CD1c-positive myeloid dendritic cell (primary cell): ENCODE data around the gene COL26A1.

Source experiments
- DNase-seq: peaks from one replicate; pipeline ENCODE4 v3.0.0-alpha.2; 2016; ENCODE audit errors: extremely low spot score

Gene COL26A1

DNA sequence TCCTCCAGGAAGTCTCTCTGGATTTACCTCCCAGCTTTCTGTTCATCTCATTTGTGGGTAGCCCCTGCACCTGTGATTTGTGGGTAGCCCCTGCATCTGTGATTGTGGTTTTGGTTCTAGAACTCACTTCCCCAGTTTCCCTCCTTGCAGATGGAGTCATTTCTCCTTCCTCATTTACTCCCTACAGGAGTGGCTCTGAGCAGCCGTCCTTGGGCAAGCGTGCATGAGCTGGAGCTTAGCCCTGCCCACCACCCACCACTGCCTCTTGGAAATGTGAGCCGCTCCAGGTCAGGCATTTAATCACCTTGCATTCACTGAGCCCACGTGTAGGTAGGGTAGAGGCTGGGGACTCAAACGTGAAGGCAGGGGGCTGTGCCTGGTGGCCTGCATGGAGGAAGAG lies 8.2 kb downstream of the COL26A1 start:
- DNase-seq, result no peak

GRCh38 chr7:101373812-101374614 lies 11.3 kb downstream of the COL26A1 start:
- no peak for DNase-seq

DNA sequence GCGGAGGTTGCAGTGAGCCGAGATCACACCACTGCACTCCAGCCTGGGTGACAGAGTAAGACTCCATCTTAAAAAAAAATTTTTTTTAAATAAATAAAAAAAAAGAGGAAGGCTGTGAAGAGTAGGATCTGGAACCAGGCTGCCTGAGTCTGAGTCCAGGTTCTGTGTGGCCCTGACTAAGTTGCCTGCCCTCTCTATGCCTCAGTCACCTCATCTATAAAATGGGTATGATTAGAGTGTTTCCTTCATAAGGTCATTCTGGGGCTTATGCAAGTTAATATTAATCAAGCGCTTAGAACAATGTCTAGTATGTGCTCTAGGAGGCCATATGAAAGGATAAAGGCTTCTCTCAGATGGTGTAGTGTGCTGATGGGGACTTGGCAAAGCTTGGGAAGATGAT lies 12.3 kb downstream of the COL26A1 start:
- DNase-seq, result no peak

- DNase-seq, result no peak
Observed at GRCh38 chr7:101376601-101377000, 13.9 kb downstream of the COL26A1 start.

DNA sequence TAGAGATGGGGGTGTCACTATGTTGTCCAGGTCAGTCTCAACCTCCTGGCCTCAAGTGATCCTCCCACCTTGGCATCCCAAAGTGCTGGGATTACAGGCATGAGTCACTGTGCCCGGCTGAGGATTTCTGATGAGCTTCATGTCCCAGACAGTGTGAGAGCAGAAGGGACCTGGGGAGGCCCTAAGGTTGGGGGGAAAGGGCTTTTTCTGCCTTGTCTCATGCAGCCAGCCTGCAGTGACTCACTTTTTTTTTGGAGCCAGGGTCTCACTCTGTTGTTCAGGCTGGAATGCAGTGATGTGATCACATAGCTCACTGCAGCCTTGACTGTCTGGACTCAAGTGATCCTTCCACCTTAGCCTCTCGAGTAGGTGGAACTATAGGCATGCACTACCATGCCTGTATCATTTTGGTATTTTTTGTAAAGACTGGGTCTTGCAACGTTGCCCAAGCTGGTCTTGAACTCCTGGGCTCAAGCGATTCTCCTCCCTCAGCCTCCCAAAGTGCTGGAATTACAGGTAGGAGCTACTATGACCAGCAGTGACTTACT lies 14.6 kb downstream of the COL26A1 start:
- no peak for DNase-seq

- no peak for DNase-seq
Observed at GRCh38 chr7:101378751-101379174, 16.1 kb downstream of the COL26A1 start.

DNA sequence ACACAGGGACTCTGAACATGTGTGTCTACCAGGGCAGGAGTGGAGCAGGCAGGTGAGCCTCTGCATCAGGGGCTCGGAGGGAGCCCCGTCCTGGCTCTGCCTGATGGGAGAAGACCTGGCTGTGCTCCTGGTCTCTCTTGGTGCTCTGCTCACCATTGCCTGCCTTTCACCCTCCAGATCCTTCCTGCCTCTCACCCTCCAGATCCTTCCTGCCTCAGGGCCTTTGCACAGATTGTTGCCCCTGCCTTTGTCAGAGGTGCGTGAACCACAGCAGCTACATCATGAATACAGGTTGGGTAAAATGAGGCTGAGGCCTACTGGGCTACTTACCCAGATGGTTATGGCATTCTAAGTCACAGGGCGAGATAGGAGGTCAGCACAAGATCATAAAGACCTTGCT lies 16.6 kb downstream of the COL26A1 start:
- no peak for DNase-seq

- no peak for DNase-seq
Observed at GRCh38 chr7:101381549-101382111, 19.0 kb downstream of the COL26A1 start.

DNA sequence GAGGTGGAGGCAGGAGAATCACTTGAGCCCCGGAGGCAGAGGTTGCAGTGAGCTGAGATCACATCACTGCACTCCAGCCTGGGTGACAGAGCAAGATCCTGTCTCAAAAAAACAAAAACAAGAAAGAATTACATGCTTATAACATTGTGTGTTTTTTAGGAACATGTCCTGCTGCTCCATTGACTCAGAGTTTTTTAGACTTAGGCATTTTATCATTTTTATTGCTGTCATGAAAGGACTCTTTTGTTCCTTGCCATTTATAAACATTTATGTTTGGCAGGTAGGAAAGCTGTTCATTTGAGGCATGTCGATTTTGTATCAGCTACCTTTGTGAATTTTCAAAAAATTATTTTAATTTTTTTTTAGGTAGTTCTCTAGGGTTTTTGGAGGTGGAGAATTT lies 20.3 kb downstream of the COL26A1 start:
- no peak for DNase-seq

- DNase-seq, result no peak
Observed at GRCh38 chr7:101386177-101386557, 23.5 kb downstream of the COL26A1 start.

- DNase-seq, result no peak
Observed at GRCh38 chr7:101386558-101387231, 24.0 kb downstream of the COL26A1 start.

GRCh38 chr7:101390901-101391301 lies 28.2 kb downstream of the COL26A1 start:
- no peak for DNase-seq

GRCh38 chr7:101391991-101392390 lies 29.3 kb downstream of the COL26A1 start:
- no peak for DNase-seq

GRCh38 chr7:101393865-101394264 lies 31.2 kb downstream of the COL26A1 start:
- DNase-seq, result no peak

DNA sequence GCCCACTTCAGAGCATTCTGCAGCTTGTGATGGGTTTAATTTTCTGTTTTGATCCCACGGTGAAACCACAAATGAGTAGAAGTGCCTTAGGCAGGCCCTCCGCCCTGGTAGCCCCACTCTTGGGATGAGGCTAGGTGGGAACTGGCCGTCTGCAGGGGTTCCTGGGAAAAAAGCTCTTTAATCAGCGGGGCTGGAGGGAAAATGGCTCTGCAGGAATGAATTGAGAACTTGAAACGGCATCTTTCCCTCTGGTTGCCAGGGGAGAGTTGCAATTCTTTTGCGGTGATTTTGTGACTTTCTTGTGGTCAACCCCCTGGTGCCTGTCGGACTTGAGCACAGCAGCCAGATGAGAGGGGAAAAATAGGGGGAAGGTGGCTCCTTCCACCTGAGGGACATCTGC lies 32.7 kb downstream of the COL26A1 start:
- DNase-seq, result no peak

DNA sequence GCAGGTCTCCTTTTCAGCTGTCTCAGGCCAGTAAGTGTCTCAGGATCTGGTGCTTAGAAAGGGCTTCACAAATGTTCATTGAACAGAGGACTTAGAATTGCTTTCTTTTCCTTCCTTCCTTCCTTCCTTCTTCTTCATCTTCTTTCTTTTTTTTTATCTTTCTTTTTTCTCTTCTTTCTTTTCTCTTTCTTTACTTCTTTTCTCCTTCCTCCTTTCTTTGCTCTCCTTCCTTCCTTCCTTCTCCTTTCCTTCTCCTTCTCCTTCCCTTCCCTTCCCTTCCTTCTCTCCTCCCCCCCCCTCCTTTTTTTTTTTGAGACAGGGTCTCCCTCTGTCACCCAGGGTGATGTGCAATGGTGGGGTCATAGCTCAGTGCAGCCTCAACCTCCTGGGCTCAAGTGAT lies 34.6 kb downstream of the COL26A1 start:
- no peak for DNase-seq

GRCh38 chr7:101397770-101398324 lies 35.2 kb downstream of the COL26A1 start:
- no peak for DNase-seq

GRCh38 chr7:101398396-101399289 lies 36.0 kb downstream of the COL26A1 start:
- no peak for DNase-seq

DNA sequence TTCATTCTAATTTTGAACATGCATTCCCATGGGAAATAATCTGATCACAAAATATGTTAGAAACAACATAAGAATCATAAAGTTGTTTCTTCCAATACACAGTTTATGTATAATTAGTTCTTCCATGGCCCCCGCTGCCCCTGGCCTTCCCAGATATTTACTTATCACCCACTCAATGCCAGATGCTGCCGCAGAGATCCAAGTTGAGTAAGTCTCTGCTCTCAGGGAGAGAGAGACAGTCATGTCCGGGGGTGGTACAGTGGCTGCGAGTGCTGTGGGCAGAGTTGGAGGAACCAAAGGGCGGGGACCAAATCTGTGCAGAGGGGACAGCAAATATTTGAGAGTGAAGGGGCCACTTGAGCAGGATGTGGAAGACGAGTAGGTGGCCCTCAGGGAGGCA lies 37.1 kb downstream of the COL26A1 start:
- DNase-seq, result peak; percentile 1

- no peak for DNase-seq
Observed at GRCh38 chr7:101400751-101401150, 38.1 kb downstream of the COL26A1 start.

DNA sequence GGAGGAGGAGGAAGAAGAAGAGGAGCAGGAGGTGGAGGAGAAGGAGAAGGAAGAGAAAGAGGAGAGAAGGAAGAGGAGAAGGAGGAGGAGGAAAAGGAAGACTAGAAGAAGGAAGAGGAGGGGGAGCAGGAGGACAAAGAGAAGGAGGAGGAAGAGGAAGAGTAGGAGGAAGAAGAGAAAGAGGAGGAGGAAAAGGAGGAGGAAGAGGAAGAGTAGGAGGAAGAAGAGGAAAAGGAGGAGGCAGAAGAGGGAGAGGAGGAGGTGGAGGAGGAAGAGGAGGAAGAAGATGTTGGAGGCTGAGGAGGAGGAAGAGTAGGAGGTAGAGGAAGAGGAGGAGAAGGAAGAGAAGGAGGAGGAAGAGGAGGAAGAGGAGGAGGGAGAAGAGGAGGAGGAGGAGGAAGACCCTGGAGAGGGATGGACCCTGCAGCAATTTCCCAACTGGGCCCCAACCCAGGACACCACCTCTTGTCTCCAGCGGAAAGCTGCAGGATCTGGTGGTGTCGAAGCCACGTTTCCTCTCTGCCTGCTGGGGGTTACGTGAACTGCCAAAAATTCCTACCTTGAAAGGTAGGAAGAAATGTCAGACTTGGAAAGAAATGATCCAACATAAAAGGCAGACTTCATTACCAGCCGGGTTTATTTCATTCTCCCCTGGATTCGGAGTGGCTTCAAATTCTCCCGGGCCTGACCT lies 38.9 kb downstream of the COL26A1 start:
- no peak for DNase-seq
